GM18508 (cell line): ENCODE measurements around the gene STAP2.
"Not testable (repeated sequence)": the region's sequence is repeated elsewhere in the genome, so short reads cannot be mapped to it uniquely, and the experiment has no call there.

Experiments used
- ATAC-seq: cut with Tn5 transposase; IDR thresholded peaks from one replicate; pipeline ENCODE4 v1.9.1; 2021; ENCODE audit warnings: moderate number of reproducible peaks; ENCODE audit not compliant: insufficient read depth, unreplicated experiment

STAP2 gene

GRCh38 chr19:4303819-4304537, 34.6 kb downstream of the STAP2 start:
- no peak for ATAC-seq

DNA sequence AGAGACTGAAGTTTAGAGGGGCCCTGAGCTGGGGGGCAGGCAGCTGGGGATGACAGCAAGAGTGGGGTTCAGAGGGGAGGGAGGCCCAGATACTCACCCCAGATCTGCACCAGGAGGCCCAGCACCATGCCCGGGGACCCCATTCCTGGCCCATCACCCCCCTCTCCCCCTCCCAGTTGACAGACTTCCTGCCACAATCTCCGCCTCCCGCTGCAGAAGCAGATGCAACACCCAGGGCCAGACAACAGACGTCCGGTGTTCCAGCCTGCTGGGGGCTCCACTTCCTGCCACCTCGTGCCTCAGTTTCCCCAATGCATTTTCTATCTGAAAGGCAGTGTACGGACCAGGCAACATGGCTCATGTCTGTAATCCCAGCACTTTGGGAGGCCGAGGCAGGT, 36.4 kb downstream of the STAP2 start, which contains the start of gene TMIGD2:
Gene TMIGD2 (minus strand): TSS at position 147 of the 398 bp plus-strand sequence. CDS start 4 bp downstream, at position 143.
- ATAC-seq, result no peak

- no peak for ATAC-seq
Observed at GRCh38 chr19:4301590-4302242, 36.9 kb downstream of the STAP2 start.

GRCh38 chr19:4300589-4300988, 38.0 kb downstream of the STAP2 start:
- no peak for ATAC-seq

DNA sequence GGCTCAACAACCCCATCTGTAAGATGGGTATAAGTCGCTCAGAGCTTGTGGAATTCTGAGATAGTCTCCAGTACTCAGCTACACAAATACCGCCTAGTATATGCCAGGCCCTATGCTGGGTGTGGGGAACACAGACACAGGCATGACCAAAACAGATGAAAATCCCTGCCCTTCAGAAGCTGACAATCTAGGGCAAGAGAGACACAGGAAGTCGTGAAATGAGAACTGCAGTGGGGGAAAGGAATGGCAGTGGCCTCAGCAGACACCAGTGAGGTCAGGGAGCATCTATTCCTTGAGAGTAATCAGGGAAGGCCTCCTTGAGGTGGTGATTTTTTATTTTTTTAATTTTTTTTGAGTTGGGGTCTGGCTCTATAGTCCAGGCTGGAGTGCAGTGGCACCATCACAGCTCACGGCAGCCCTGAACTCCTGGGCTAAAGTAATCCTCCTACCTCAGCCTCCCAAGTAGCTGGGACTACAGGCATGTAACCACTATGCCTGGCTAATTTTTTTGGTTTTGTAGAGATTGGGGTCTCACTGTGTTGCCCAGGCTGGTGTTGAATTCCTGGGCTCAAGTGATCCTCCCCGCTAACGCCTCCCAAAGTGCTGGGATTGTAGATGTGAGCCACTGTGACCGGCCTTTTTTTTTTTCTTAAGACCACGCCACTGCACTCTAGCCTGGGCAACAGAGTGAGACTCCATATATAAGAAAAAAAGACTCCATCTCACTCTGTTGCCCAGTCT, 39.6 kb downstream of the STAP2 start:
- no peak for ATAC-seq

- no peak for ATAC-seq
Observed at GRCh38 chr19:4297901-4298809, 40.5 kb downstream of the STAP2 start.

DNA sequence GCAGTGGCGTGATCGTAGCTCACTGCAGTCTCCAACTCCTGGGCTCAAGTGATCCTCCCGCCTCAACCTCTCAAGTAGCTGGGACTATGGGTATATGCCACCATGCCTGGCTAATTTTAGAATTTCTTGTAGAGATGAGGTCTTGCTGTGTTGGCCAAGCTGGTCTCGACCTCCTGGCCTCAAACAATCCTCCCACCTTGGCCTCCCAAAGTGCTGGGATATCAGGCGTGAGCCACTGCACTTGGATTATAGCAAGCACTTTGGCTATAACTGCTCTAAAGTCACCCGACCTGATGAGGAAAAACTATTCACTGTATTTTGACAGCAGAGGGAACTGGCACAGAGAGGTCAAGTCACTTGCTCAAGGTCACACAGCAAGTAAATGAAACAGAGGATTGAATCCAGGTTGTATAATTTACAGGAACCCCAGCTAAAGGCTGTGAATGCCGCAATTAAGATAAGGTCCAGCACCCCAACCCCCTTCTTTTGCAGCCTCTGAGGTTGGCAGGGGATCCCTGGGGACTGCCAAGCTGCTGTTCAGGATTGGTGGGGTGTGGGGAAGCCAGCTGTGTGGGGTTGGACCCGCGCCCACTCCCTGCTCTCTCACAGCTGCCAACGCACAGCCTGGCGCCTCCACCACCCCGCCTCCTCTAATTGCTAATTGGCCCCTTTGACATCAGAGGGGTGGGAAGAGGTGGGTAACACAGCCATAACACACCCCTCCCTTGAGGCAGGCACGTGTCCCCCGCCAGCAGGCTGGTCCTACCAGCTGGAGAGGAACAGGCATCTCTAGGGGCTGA, 42.5 kb downstream of the STAP2 start:
- ATAC-seq, result no peak

- no peak for ATAC-seq
Observed at GRCh38 chr19:4294389-4294788, 44.2 kb downstream of the STAP2 start.

DNA sequence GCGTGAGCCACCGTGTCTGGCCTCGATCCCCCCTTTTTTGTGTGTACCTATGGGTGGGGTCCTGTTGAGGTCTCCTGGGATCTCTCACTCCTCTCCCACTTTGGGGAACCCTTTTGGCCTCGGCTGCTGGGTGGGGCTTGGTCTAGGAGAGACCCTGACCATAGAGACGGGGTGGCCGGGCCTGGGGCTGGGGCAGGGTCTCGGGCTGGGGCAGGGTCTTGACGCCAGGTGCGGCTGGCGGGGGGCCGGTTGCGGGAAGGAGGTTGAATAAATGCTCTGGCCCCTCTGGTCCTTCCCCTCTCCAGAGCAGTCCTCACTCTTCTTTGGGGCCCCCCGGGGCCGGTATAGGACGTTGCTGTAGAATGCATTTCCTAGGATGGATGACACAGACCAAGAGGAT, 46.1 kb downstream of the STAP2 start:
- no peak for ATAC-seq

DNA sequence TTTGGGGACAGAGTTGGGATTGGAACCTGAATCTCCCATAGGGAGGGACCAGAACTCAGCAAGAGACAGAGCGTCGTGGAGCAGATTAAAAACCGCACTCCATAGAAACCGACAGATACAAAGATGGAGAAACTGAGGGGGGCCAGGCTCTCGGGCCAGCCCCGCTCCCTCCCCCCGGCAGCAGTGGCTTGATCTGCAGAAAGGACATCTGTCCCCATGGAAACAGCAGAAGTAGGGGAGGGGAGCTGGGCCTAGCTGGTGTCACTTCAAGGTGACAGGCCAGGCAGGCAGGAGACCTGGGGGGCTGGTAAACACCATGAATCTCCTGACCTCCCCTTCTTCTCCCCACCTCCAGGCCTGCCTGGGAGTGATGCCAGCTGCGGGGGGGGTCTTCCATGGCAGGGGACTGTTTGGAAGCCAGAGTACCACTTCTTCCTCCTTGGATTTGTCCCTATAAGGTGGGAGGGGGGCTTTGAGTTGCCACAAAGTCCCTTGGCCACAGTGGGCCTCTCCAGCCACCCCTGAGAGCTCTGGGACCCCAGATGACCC, 47.4 kb downstream of the STAP2 start:
- no peak for ATAC-seq

DNA sequence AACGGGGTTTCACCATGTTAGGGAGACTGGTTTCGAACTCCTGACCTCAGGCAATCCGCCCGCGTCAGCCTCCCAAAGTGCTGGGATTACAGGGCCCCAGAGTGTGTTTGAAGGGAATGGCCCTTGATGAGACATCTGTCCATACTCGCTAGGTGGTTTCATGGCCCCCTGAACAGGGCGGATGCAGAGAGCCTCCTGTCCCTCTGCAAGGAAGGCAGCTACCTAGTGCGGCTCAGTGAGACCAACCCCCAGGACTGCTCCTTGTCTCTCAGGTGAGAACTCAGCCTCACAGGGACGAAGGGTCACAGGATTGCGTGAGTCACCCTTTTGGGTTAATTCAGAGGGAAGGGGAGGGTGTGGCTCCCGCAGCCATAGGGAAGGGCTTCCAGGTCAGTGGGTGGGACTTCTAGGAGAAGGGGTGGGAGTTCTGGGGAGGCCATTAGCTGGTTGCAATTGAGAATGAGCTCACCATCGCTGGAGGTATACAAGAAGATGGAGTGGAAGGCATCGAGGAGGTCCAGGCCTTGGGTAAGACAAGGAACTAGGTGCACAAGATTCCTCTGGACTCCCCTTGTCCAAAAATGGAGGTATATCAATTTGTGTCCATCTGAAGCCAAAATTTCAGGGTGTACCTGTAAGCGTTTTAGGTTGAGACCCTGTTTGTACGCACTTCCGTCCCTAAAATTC, 50.4 kb downstream of the STAP2 start:
- no peak for ATAC-seq

DNA sequence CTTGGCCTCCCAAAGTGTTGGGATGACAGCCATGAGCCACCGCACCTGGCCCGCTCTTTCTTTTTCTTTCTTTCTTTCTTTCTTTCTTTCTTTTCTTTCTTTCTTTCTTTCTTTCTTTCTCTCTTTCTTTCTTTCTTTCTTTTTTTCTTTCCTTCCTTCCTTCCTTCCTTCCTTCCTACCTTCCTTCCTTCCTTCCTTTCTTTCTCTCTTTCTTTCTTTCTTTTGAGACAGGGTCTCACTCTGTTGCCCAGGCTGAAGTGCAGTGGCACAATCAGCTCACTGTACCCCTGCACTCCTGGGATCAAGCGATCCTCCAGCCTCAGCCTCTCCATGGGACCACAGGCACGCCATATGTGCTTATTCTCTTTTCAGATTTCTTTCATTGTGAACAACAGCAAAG, 52.5 kb downstream of the STAP2 start:
- ATAC-seq, result not testable (repeated sequence)

- ATAC-seq, result no peak
Observed at GRCh38 chr19:4284974-4285373, 53.7 kb downstream of the STAP2 start.

DNA sequence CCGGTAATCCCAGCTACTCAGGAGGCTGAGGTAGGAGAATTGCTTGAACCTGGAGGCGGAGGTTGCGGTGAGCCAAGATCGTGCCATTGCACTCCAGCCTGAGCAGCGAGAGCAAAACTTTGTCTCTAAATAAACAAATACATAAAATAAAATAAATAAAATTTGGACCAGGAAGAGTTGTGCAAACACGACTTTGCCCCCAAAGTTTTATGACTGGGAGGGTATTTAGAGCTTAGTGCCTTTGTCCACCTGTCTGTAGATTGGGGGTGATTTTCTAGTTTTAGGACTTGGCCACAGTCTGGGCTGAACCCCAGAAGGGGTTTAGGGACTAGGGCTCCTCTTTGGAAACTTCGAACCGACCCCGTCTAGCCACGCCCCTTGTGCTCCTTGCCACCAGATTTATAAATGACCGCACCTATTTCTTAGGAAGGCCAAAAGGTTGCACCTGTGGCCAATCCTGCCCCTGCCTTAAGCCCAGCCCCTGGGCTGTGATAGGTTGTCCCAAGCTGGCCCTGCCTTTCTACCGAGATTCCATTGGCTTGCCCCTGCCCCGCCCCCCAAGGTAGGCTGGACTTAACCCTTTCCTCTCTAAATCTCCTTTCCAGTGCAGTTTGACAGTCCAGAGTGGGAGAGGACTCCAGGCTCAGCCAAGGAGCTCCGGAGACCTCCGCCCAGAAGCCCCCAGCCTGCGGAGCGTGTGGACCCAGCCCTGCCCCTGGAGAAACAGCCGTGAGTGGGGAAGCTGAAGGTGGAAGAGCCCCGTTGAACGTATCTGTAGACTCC, 54.3 kb downstream of the STAP2 start:
- ATAC-seq, result no peak

DNA sequence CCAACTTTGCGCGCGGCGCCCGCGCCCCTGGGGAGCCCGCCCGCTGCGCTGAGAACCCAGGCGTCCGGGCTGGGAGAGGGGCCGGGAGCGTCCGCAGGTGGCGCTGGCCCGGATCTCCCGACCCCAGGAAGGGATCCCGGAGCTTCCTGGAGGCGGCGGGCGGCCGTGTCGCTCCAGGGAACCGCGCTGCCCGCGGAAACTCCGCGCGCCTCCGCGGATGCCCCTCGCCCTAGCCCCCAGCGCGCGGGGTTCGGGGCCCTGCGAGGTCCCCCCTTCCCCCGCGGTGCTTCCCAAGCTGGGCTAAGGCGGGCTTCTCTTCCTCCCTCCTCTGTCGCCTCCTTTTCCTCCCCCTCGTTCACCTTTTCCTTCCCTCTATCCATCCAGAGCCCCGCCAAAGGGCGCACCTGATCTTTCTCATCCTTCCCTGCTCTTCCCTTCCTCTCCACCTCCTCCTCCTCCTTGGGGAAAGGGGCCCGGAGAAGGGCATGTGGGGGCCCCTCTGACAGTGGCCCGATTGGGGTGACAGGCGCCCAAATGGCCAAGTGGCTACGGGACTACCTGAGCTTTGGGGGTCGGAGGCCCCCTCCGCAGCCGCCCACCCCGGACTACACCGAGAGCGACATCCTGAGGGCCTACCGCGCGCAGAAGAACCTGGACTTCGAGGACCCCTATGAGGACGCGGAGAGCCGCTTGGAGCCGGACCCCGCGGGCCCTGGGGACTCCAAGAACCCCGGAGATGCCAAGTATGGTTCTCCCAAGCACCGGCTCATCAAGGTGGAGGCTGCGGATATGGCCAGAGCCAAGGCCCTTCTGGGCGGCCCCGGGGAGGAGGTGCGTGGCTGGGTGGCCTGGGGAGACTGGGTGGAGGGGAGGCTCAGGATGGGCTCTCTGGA, 58.9 kb downstream of the STAP2 start:
- no peak for ATAC-seq

- no peak for ATAC-seq
Observed at GRCh38 chr19:4279267-4279529, 59.4 kb downstream of the STAP2 start.
